ENCODE data around the gene RGS5. TPM values are rescaled to one million over a fixed set of nuclear protein-coding genes. Genes with fewer than 3 reads are reported as not detected.
"Not testable (repeated sequence)": the region's sequence is repeated elsewhere in the genome, so short reads cannot be mapped to it uniquely, and the experiment has no call there.

The RGS5 gene, protein sequence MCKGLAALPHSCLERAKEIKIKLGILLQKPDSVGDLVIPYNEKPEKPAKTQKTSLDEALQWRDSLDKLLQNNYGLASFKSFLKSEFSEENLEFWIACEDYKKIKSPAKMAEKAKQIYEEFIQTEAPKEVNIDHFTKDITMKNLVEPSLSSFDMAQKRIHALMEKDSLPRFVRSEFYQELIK
- 209 to 263 TPM (median 218 TPM) in 3 replicates for total RNA-seq

DNA sequence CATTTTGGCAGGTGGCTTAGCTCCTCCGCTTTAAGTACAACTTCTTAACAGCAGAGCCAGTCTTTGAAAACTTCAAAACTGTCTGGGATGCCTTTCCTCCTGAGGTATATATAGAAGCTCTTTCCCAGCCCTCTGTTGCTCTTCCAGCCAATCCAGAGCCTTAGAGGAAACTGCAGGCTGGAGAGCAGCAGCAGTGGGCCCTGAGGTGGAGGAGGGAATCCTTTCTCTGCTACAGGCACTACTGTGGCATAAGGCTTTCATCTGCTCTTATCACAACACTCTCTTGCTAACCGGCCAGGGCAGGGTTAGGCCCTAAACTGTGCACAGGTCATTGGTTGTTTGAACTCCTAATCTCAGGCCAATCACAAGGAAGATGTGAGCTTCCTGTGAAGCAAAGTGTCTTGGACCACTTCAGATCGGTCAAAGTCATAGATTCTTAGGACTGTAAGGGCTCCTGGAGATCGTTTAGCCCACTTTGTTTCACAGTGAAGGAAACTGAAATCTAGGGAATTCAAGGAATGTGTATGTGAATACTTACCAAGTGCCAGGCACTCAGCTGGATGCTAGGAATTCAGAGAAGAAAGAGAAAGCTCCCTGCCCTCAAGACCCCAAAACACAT lies at the start of gene RGS5:
RGS5 (minus strand) TSS at position 84 of the 619 bp plus-strand sequence; CDS start at position 3, 81 bp downstream.
- no peaks in the 10 kb centered on the region for H3K9me3 Mint-ChIP-seq
- no peak for TF ChIP-seq CTCF (IDR thresholded peaks at IDR 0.05; ENCODE audit: unreplicated experiment)
- H3K27ac Mint-ChIP-seq: peak within 1 kb of the TSS; percentile 97
- DNase-seq (ENCODE audit: low spot score in 2 of 2, unreplicated experiment in 2 of 2): no peak
- H3K36me3 Mint-ChIP-seq: no peaks in the 10 kb centered on the region
- H3K27me3 Mint-ChIP-seq (ENCODE audit: low read depth): no peaks in the 10 kb centered on the region
- H3K4me1 Mint-ChIP-seq: peaks cover 38% of the 10 kb centered on the region
- peak within 1 kb of the TSS; percentile 73 for H3K4me3 Mint-ChIP-seq

GRCh38 chr1:163250382-163250974 lies 47.8 kb upstream of the RGS5 start:
- no peak overlapping the region for H3K4me3 Mint-ChIP-seq
- TF ChIP-seq CTCF (IDR thresholded peaks at IDR 0.05; ENCODE audit: unreplicated experiment): no peak
- H3K4me1 Mint-ChIP-seq: peaks cover 14% of the 10 kb centered on the region
- H3K9me3 Mint-ChIP-seq: no peaks in the 10 kb centered on the region
- no peak overlapping the region for H3K27ac Mint-ChIP-seq
- DNase-seq (ENCODE audit: low spot score in 2 of 2, unreplicated experiment in 2 of 2): no peak
- H3K27me3 Mint-ChIP-seq (ENCODE audit: low read depth): no peaks in the 10 kb centered on the region
- H3K36me3 Mint-ChIP-seq: no peaks in the 10 kb centered on the region

- H3K9me3 Mint-ChIP-seq: no peaks in the 10 kb centered on the region
- no peak for DNase-seq (ENCODE audit: low spot score in 2 of 2, unreplicated experiment in 2 of 2)
- TF ChIP-seq CTCF (IDR thresholded peaks at IDR 0.05; ENCODE audit: unreplicated experiment): no peak
Measured at GRCh38 chr1:163248064-163248463, 45.3 kb upstream of the RGS5 start.

DNA sequence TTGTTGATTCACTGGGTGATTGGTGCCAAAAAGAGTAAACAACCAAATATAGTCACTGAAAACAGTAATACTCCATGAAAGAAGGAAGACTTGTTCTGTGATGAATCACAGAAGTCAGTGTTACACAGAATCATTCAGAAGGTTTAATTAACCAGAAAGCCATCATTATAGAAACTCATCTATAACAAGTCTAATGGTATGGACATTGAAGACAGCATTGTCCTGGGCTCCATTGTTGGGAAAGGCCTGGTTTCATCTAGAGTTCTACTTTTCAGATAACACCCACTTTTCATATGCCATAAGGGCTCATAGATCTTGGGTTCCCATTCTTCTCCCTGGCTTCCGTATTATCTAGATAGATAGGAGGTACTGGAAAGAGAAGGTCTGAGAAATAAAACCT lies 41.9 kb upstream of the RGS5 start:
- not testable (repeated sequence) for DNase-seq (ENCODE audit: low spot score in 2 of 2, unreplicated experiment in 2 of 2); H3K4me3 Mint-ChIP-seq; H3K36me3 Mint-ChIP-seq; H3K27me3 Mint-ChIP-seq (ENCODE audit: low read depth); H3K27ac Mint-ChIP-seq; H3K9me3 Mint-ChIP-seq
- H3K4me1 Mint-ChIP-seq: peaks cover 22% of the 10 kb centered on the region

More at GRCh38 chr1:163248064-163248463, 45.3 kb upstream of the RGS5 start:
- peaks cover 14% of the 10 kb centered on the region for H3K4me1 Mint-ChIP-seq
- no peaks in the 10 kb centered on the region for H3K36me3 Mint-ChIP-seq
- no peaks in the 10 kb centered on the region for H3K27me3 Mint-ChIP-seq (ENCODE audit: low read depth)
- peak overlapping the region; percentile 44 for H3K27ac Mint-ChIP-seq
- H3K4me3 Mint-ChIP-seq: no peak overlapping the region

GRCh38 chr1:163241746-163242145 lies 39.0 kb upstream of the RGS5 start:
- peaks cover 9% of the 10 kb centered on the region for H3K4me1 Mint-ChIP-seq
- H3K4me3 Mint-ChIP-seq: no peak overlapping the region
- DNase-seq (ENCODE audit: low spot score in 2 of 2, unreplicated experiment in 2 of 2): no peak
- H3K36me3 Mint-ChIP-seq: no peaks in the 10 kb centered on the region
- TF ChIP-seq CTCF (IDR thresholded peaks at IDR 0.05; ENCODE audit: unreplicated experiment): no peak
- H3K27ac Mint-ChIP-seq: no peak overlapping the region
- H3K27me3 Mint-ChIP-seq (ENCODE audit: low read depth): no peaks in the 10 kb centered on the region
- H3K9me3 Mint-ChIP-seq: peaks cover 6% of the 10 kb centered on the region

- Mint-ChIP-seq H3K27ac (no peak overlapping the region), H3K27me3 (ENCODE audit: low read depth) (no peaks in the 10 kb centered on the region), H3K9me3 (peaks cover 6% of the 10 kb centered on the region), H3K4me1 (peaks cover 9% of the 10 kb centered on the region), H3K36me3 (no peaks in the 10 kb centered on the region), H3K4me3 (no peak overlapping the region)
- DNase-seq (ENCODE audit: low spot score in 2 of 2, unreplicated experiment in 2 of 2): no peak
- no peak for TF ChIP-seq CTCF (IDR thresholded peaks at IDR 0.05; ENCODE audit: unreplicated experiment)
Measured at GRCh38 chr1:163240705-163241104, 38.0 kb upstream of the RGS5 start.

- peaks cover 11% of the 10 kb centered on the region for H3K4me1 Mint-ChIP-seq
- H3K36me3 Mint-ChIP-seq: not testable (repeated sequence)
Measured at GRCh38 chr1:163233643-163234042, 30.9 kb upstream of the RGS5 start.

More at GRCh38 chr1:163233643-163234042, 30.9 kb upstream of the RGS5 start:
- H3K27ac Mint-ChIP-seq: peak overlapping the region; percentile 14
- DNase-seq (ENCODE audit: low spot score in 2 of 2, unreplicated experiment in 2 of 2); H3K4me3 Mint-ChIP-seq; H3K9me3 Mint-ChIP-seq; H3K27me3 Mint-ChIP-seq (ENCODE audit: low read depth): not testable (repeated sequence)
